ENCODE data around the gene MARCHF3. TPM values are rescaled to one million over a fixed set of nuclear protein-coding genes. Genes with fewer than 3 reads are reported as not detected.

The MARCHF3 gene
- total and polyA plus RNA-seq, 7 donors = 4.4 to 31.8 (median 14.6) TPM

- Histone ChIP-seq H3K27ac (no peak overlapping the region), H3K36me3 (no peaks in the 10 kb centered on the region), H3K4me1 (peaks cover 0 to 11% (median 9%) of the 10 kb centered on the region in 4 donors), H3K27me3 (peaks cover 0 to 6% (median 0%) of the 10 kb centered on the region in 3 donors), H3K4me3 (no peak overlapping the region), H3K9me3 (no peaks in the 10 kb centered on the region)
- intact Hi-C loops (cut with DNase I) = no loop called here
- 29 to 78% methylated on average over 22 of the region's 22 CpGs for WGBS, 2 donors
- DNase-seq = no peak
- TF ChIP-seq POLR2A (IDR thresholded peaks at IDR 0.05) = no peak
- TF ChIP-seq CTCF (IDR thresholded peaks at IDR 0.05) = no peak
- no peak for TF ChIP-seq POLR2AphosphoS5 (IDR thresholded peaks at IDR 0.05)
- TF ChIP-seq EP300 (IDR thresholded peaks at IDR 0.05) = no peak
Measured at GRCh38 chr5:126869005-126869451, 161.3 kb downstream of the MARCHF3 start.

GRCh38 chr5:126868338-126869004 lies 161.9 kb downstream of the MARCHF3 start:
- no peaks in the 10 kb centered on the region for H3K36me3 ChIP-seq
- peaks cover 0 to 6% (median 0%) of the 10 kb centered on the region in 3 donors for H3K27me3 ChIP-seq
- no peak for DNase-seq
- TF ChIP-seq POLR2A (IDR thresholded peaks at IDR 0.05) (no peak), EP300 (IDR thresholded peaks at IDR 0.05) (no peak), POLR2AphosphoS5 (IDR thresholded peaks at IDR 0.05) (no peak), CTCF (IDR thresholded peaks at IDR 0.05) (no peak)
- H3K4me3 ChIP-seq = no peak overlapping the region
- whole genome bisulfite sequencing, 2 donors = 69 to 84% methylated on average over 11 of the region's 11 CpGs
- intact Hi-C loops (cut with DNase I) = no loop called here
- no peak overlapping the region for H3K27ac ChIP-seq
- H3K4me1 ChIP-seq = peaks cover 0 to 11% (median 9%) of the 10 kb centered on the region in 4 donors
- H3K9me3 ChIP-seq = no peaks in the 10 kb centered on the region

- TF ChIP-seq POLR2A (IDR thresholded peaks at IDR 0.05) (no peak), EP300 (IDR thresholded peaks at IDR 0.05) (no peak), CTCF (IDR thresholded peaks at IDR 0.05) (no peak)
- Histone ChIP-seq H3K4me3 (no peak overlapping the region), H3K36me3 (no peaks in the 10 kb centered on the region), H3K27ac (no peak overlapping the region), H3K4me1 (peaks cover 0 to 11% (median 9%) of the 10 kb centered on the region in 4 donors), H3K27me3 (peaks cover 0 to 6% (median 0%) of the 10 kb centered on the region in 3 donors), H3K9me3 (no peaks in the 10 kb centered on the region)
- DNase-seq = no peak
- WGBS, 2 donors = 89 to 90% methylated on average over 8 of the region's 8 CpGs
- intact Hi-C loops (cut with DNase I) = no loop called here
Measured at GRCh38 chr5:126866851-126867636, 163.3 kb downstream of the MARCHF3 start.

DNA sequence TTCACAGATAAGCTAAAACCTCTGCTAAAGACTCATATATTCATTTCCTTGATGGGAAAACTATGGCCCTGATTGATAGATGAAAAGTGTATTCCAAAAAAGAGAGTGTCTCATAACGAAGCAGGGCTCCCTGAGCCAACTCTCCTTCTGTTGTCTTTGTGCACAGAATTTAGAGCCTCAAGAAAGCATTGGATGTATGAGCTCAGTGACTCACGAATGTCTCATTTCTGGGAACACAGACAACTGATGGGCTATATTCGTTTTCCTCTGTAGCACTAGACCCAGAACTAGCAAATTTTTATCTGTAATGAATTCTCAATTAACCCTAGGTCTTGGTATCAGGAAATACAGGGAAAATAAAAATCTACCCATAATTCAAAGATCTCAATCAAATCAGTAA lies 165.1 kb downstream of the MARCHF3 start:
- H3K36me3 ChIP-seq = no peaks in the 10 kb centered on the region
- no peak for DNase-seq
- no peak overlapping the region for H3K4me3 ChIP-seq
- intact Hi-C loops (cut with DNase I) = no loop called here
- H3K27me3 ChIP-seq = peaks cover 0 to 6% (median 0%) of the 10 kb centered on the region in 3 donors
- TF ChIP-seq POLR2A (IDR thresholded peaks at IDR 0.05) = no peak
- TF ChIP-seq POLR2AphosphoS5 (IDR thresholded peaks at IDR 0.05) = no peak
- no peak for TF ChIP-seq EP300 (IDR thresholded peaks at IDR 0.05)
- TF ChIP-seq CTCF (IDR thresholded peaks at IDR 0.05) = no peak
- H3K4me1 ChIP-seq = peaks cover 0 to 11% (median 9%) of the 10 kb centered on the region in 4 donors
- no peak overlapping the region for H3K27ac ChIP-seq
- WGBS, 2 donors = 75 to 87% methylated on average over 3 of the region's 3 CpGs
- no peaks in the 10 kb centered on the region for H3K9me3 ChIP-seq
